Stimulated activated CD8-positive, alpha-beta memory T cell treated with anti-CD3 and anti-CD28 coated beads, Interleukin-2, amount 100 ng/mL, for 1 hour (primary cell): Measurements from ENCODE around the gene RANBP17.
"Not testable (repeated sequence)": the region's sequence is repeated elsewhere in the genome, so short reads cannot be mapped to it uniquely, and the experiment has no call there.

Experiments
- DNase-seq, 2 donors: peaks; one replicate each; pipeline ENCODE4 v3.0.0-alpha.2; 2020; ENCODE audit warnings: low read depth in 2 of 2

The RANBP17 gene

DNA sequence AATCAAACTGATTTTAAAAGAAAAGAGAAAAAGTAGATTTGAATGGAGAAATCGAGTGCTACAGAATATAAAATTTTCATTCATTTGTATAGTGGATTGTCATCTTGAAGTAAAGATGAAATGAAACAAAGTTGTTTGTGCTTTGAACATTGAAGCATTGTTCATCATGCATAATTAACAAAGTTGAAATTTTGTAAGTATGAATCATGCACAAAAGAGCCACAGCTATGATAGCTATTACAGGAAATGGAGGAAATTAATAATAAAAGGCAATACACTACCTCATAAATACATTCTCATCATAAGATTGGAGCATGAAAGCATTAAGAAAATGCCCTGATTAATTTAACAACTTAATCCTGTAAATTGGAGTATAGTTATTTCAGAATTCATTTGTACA lies 293.8 kb downstream of the RANBP17 start:
- no peak for DNase-seq

DNA sequence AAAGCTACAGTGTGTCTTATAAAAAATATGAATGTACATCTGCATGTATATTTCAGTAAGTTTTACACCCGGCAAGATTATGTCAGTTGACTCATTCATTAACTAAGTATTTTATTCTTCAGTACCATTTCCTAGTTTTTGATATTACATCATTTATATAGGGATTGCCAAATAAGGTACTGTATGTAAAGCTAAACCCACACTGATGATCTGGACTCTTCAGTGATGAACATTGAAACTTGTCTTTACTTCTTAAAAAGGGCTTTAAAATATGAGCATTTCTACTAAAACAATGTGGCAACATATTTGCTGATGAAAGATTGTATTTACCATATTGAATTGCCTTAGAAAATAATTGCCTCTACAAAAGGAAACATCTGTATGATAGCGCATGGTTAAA lies 295.5 kb downstream of the RANBP17 start:
- no peak for DNase-seq

DNA sequence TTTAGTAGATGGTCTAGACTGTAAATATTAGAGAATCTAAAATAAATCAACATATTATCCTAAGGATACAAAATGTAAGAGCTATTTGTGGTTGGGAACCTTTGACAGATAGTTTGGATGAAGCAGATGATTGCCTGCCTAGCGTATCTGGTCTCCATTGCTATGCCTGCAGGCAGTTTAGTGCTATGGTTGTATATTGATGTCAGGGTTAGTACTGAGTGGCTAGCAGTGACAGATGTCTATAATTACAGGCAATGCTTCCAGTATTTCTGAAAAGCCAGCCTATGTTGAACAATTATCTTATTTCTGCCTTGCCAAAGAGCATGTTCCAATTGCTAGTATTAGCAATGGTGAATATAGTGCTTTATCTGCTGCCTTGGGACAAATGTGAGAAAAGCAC lies 296.0 kb downstream of the RANBP17 start:
- DNase-seq, result no peak

DNA sequence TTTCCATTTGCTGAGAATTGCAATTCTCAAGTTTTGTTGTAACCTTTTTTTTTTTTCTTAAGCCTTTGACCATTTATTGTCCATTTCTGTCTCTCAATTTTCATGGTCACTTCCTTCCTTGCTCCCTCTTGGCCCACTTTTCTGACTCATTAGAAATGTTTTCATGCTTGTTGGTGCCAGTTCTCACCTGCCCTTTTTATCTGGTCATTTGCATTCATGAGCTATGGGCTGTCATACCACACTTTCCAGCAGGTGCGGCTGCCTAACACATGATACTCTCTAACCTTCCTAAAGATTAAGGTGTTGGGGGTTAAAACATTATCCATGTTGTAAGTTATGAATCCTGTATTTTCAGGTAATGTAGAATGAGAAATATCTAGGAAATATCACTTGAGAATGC lies 296.8 kb downstream of the RANBP17 start:
- DNase-seq, result no peak

DNA sequence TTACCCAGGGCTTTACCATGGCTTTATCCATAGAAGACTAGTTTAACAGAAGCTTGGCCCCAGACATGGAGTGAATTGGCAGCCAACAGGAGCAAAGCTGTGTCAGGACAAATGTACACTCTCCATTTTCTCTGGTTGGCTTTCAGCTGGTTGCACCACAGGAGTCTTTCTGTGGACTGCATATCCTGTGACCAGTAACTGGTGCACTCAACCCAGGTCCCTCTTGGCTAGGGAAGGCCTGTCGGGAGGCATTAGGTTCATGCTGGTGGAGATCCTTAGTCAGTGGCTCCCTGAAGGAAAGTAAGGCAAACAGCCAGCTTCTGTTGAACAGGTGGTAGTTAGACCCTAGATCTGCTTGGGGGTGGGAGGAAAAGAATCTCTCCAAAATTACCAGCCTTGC lies 300.3 kb downstream of the RANBP17 start:
- DNase-seq, result no peak

DNA sequence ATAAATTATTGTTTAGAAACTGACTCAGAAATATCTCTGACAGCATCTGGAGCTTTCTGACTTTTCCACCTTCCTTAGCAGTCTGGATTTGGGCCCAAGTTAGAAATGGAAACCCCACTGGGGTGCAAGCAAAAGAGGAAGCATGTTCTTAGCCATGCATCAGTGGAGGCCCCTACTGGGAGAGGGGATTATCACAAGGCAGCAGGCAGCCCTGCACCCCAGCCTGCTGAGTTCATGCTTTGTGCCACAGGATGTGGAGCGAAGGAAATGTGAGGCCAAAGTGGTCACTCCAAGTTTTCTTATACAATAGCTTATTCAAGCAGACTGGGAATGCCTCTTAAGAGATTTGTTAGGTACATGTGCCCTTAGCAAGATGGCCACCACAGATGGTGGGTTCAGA lies 300.8 kb downstream of the RANBP17 start:
- DNase-seq, result no peak

DNA sequence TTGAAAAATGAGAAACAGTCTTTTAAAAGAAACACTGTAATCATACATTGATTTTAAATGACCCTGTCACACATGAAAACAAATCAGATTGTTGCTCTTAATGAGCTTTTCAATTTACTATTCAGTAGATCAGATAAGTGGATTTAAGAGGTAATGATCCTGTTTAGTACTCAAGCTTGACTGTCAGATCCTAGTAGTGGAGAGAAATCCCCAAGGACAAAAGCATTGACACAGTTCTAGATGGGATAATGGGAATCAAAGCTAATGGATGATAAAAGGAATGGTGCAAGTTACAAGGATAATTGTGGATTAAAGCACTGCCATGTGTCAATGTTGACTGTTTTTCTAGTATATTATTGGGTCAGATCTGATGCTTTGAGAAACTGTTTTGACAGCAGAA lies 304.9 kb downstream of the RANBP17 start:
- no peak for DNase-seq

DNA sequence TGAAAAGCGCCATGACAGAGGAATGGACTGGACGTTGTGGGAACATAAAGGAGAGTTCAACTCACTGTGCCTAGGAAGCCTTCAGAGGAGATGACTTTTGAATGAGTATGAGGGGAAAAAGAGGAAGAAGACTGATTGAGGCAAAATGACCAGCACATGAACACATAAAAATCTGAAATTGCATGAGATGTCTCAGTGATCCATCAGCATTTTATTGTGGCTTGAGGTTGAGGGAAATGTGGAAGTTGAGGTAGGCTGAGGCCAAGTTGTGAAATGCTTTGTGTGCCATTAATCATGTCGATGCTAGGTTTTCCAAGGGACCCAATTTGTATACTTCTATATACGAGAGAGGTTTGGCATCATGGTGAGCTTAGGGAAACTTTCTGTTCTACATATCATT lies 306.4 kb downstream of the RANBP17 start:
- no peak for DNase-seq

DNA sequence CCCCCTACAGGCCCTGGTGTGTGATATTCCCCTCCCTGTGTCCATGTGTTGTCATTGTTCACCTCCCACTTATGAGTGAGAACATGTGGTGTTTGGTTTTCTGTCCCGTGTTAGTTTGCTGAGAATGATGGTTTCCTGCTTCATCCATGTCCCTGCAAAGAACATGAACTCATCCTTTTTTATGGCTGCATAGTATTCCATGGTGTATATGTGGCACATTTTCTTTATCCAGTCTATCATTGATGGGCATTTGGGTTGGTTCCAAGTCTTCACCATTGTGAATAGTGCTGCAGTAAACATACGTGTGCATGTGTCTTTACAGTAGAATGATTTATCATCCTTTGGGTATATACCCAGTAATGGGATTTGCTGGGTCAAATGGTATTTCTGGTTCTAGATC lies 313.1 kb downstream of the RANBP17 start:
- DNase-seq, result not testable (repeated sequence)

DNA sequence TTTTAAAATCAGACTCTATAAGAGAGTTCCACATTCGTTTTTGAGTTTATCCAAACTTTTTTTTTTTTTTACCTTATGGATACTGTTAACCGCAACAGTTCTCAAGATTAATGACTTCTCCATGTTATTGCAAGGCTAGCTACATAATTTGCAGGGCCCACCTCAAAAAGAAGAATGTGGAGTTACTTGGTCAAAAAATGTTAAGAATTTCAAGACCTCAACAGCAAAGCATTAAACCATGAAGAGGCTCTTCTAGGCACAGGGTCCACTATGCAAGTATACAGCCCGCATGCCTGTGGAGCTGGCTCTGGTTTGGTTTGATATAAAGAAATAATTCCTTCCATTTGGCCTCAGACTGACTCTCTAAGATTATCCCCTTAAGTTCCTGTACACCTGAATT lies 313.9 kb downstream of the RANBP17 start:
- no peak for DNase-seq

DNA sequence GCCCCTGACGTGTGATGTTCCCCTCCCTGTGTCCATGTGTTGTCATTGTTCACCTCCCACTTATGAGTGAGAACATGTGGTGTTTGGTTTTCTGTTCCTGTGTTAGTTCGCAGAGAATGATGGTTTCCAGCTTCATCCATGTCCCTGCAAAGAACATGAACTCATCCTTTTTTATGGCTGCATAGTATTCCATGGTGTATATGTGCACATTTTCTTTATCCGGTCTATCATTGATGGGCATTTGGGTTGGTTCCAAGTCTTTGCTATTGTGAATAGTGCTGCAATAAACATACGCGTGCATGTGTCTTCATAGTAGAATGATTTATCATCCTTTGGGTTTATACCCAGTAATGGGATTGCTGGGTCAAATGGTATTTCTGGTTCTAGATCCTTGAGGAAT lies 316.4 kb downstream of the RANBP17 start:
- DNase-seq, result not testable (repeated sequence)

DNA sequence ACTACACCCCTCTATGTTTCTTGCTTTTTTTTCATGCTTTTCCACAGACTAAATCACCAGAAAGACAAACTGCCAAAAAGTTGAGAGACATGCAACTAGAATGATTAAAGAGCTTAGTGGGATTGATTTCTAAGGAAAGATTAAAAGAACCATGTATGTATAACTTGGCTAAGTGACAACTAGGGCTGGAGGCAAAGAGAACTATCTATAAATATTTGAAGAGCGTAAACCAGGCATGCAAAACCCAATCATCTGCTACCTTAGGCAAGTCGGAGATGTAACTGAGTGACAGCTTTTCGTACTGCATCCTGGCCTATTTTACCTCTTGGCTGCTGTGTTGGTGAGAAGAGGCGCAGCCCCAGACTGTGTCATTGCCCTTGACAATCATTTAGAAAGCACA lies 326.2 kb downstream of the RANBP17 start:
- DNase-seq, result no peak

DNA sequence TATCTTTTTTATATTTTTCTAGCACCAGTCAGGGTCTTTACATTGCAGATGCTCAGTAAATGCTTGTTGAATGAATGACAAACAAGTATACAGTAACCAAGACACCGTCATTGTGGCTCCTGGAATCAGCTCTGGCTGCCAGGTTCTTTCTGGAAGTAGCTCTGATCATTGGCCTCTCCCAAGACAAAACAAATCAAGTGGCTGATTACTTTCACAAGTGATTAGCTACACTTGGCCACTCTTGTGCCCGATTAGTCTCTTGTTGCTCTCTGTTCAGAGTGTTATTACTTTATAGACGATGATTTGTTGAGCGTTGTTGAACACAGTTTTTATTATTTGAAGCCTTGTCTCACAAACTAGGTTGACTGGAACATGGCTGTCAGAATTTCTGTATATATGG lies 327.6 kb downstream of the RANBP17 start:
- DNase-seq, result no peak

DNA sequence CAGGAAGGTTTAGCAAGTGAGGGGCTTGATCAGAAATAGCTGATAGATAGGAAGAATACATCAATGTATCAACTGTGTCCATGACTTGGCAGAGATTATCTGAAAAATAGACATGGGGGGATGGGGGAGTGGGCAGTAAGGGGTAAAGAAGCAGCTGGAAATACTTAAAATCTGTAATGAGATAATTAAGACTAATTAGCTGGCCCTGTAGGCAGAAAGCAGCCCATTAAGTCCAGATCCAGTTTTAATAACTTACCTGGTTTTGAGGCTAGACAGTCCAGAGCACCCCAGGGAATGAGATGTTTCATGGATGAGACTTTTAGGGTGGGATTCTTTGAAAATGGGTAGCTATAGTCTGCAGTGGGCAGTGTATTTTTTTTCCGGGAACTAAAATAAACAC lies 330.3 kb downstream of the RANBP17 start:
- no peak for DNase-seq

DNA sequence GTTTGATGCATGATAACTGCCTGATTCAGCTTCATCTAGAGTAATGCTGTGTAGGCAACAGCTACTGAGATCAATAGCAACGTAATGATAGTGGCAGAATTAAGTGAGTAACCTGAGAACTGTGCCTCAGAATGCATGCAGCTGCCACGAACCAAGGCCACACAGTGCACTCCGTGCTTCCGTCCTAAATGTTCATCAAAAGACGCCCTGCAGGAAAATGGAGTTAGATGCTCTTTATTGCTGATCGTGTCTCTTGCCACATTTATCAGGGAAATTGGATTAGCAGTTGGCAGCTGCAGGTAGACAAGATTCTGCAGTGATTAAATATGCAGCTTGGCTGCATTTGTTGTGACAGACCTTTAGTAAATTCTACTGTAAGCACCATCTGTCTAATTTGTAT lies 339.5 kb downstream of the RANBP17 start:
- no peak for DNase-seq

DNA sequence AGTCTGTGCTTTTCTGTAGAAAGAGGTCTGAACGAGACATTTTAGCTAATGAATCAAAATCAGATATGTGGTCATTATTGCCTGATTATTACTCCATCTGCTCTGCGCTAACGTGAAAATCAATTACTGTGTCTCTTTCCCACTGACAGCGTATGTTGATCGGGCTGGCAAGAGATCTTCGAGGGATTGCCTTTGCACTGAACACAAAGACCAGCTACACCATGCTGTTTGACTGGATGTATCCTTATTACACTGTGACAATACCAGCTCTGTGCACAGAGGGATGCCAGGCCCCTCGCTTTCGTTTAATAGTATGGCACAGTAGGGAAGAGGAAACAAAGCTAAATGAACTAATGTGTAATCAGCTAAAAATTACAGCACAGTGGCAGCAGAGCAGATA lies 343.6 kb downstream of the RANBP17 start:
- no peak for DNase-seq

DNA sequence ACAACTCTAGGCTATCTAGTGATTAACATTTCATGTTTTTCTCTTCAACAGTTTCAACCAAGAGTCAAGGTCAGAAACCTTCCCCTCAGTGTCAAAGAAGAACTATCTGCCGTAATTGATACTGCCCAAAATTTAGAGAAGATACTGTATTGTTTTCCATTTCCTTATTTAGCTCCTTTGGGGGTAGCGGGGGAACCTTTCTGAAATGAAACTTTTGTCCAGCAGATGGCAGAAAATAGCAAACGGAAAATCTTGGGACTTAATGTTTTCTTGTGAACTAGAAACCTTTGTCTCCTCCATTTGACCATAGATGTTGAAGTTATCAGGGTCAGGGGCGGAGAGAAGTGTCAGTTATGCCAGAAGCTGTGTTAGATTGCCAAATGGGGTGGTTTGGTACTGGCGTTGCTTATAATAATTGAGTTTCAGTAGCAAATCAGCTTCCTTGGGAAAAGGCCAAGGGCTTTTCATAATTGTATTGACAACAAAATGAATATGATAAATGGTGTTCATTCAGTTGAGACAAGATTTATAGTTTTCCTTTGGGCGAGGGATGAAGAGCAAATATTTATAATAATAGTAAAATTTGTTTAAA lies 345.5 kb downstream of the RANBP17 start:
- no peak for DNase-seq

DNA sequence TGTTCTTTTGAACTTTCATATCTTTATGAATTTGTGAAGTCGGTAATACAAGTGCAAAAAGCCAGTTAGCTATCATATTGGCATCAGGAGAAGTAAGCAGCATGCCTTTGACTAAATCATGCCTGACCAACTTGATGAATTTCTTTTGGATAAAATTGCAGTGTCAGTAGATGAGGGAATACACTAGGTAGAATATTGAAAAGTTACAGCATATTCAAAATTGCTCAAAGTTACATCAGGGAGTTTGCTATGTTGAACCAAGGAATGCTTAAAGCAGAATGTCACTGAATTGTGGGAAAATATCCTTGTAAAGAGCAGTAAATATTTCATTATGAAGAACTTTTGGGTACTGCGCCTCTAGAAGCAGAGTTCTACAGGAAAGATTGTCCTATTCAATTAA lies 360.1 kb downstream of the RANBP17 start:
- DNase-seq, result no peak

DNA sequence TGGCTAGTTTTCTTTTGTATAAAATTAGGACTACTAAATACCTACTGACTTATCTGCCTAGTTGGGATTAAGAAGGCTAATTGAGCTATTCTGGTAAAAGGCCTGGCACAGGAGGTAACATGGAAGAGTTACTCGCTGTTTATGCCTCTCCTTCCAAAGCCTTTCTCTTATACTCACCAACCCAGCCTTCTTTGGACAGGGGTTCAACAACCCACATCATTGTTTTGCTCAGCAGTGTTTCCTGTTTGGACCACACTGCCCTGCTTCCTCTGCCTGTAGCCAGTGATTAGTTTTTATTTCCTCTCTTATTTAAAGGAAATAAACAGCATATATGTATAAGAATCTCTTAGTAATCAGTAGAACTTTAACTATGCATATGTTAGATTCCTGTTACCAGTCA lies 362.1 kb downstream of the RANBP17 start:
- DNase-seq, result no peak

DNA sequence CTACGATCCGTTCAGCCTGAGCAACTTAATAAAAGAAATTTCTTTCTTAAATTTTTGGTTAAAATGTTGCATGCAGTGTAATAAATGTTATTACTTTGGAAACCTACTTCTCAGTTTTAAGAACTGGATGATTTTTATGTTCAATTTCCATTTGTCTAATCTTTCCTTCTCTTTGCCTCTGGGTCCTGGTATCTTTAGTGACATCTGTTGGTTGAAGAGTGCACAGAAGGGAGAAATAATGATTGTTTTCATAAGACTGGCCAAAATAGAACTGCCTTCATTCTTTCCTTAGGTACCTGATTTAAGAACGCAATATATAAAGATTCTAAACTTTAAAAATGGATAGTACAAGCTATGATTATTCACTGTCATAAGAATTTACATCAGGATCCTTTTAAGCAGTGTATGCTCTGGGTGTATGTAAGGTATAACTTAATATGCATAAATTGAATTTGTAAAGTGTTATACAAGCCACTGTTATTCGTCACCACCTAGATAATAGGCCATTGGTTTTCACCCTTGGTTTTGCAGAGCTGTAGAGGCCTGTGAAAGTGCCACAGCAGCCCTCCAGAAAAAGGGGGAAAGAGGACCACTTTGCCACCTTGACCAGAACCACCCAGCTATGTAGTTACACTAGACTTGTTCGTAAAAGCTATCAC lies 364.4 kb downstream of the RANBP17 start:
- DNase-seq, result no peak

DNA sequence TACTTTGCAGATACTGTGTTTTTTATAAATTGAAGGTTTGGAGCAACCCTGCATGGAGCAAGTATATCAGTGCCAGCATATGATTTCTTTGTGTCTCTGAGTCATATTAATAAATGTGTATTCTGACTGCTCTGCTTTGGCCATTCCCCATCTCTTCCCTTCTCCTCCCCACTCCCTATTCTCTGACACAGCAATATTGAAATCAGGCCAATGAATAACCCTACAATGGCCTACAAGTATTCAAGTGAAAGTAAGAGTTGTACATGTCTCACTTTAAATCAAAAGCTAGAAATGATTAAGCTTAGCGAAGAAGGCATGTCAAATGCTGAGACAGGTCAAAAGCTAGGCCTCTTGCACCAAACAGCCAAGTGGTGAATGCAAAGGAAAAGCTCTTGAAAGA lies 365.0 kb downstream of the RANBP17 start:
- DNase-seq, result no peak

DNA sequence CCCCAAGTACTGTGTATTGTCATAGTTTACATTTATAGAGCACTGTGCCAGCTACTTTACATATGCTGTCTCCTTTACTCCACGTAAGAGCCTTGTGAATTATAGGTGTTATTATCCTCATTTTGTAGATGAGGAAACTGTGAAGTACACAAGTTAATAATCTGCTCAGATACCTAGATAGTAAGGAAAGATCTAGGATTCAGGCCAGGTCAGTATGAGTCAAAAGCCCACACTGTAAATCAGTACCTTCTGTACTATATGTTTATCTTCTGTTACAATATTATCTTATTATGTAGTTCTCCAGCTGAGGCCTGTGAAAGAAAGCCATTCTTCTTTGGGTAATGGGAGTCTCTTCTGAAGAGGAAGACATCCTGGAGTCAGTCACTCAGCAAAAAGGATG lies 374.8 kb downstream of the RANBP17 start:
- DNase-seq, result no peak

DNA sequence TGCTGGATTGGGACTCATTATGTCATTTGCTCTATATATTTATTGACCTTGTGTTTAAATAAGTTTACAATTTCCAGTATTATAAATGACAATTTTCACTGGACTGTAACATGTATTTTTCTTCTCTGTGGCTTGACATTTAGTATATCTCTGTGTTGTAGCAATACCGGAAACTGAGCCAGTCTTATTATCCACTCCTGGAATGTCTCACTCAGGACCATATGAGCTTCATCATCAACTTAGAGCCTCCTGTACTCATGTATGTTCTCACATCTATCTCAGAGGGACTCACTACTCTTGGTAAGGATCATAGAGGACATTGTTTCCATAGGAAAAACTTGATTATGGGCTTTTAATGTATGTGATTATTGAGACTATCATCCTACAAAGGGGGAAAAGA lies 380.7 kb downstream of the RANBP17 start:
- no peak for DNase-seq

DNA sequence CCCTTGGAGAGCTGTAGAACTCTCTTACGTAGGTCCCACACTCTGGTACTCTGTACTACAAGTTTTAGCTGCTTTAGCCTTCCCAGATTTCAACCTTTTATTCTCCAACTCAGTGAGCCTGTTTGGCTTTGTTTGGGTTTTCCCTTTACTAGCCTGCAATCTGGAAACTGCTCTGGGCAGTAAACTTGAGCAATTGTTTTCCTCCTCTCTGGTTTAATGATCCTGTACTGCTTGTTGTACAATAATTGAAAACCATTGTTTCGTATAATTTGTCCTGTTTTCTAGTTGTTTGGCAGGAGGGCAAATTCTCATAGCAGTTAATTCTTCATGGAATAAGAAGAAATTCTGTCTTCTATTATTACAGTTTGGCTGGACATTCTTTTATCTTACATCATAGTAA lies 384.4 kb downstream of the RANBP17 start:
- DNase-seq, result no peak
